ENCODE measurements around the gene GNAS. TPM values are rescaled to one million over a fixed set of nuclear protein-coding genes. Genes with fewer than 3 reads are reported as not detected.

Gene GNAS
- total RNA-seq, 6 experiments from 2014 or later, result 254 to 400 (median 287) TPM

- ATAC-seq, result peak in 2 of 4 donors; percentile 1
- H3K9me3 ChIP-seq, result no peaks in the 10 kb centered on the region
- 0% methylated on average over 1 of the region's 55 CpGs for WGBS (ENCODE audit: insufficient coverage, low coverage, low lambda C conversion rate, missing lambda C conversion rate)
- DNase-seq, result peak in 2 of 3 donors; percentile 44 to 55
- peaks cover 0 to 31% (median 14%) of the 10 kb centered on the region in 4 donors for H3K4me1 ChIP-seq
- H3K4me3 ChIP-seq, result peak overlapping the region; percentile 59 to 71 (median 62)
- no peak for TF ChIP-seq POLR2A (IDR thresholded peaks at IDR 0.05)
- no peak for TF ChIP-seq CTCF (IDR thresholded peaks at IDR 0.05)
- H3K27ac ChIP-seq, result peak overlapping the region; percentile 81 to 95 (median 91)
- H3K27me3 ChIP-seq, result no peaks in the 10 kb centered on the region
- H3K36me3 ChIP-seq, result no peaks in the 10 kb centered on the region
- intact Hi-C loops (cut with DNase I), result loop anchor here in 1 of 2 donors (10.0 kb wide), 2 partner anchors 123 to 153 kb away; partner anchors contain the start of genes PRELID3B and TUBB1
These were observed 39.2 kb downstream of the GNAS start for GRCh38 chr20:58891718-58892140.

- Histone ChIP-seq H3K36me3 (peaks cover 0 to 4% (median under 1%) of the 10 kb centered on the region in 4 donors), H3K27me3 (no peaks in the 10 kb centered on the region), H3K4me1 (peaks cover 0 to 31% (median 14%) of the 10 kb centered on the region in 4 donors), H3K27ac (peak overlapping the region; percentile 81 to 95 (median 91)), H3K4me3 (peak overlapping the region; percentile 59 to 71 (median 62)), H3K9me3 (no peaks in the 10 kb centered on the region)
- TF ChIP-seq POLR2A (IDR thresholded peaks at IDR 0.05) (no peak), CTCF (IDR thresholded peaks at IDR 0.05) (no peak)
- under 1% methylated on average over 40 of the region's 49 CpGs for WGBS (ENCODE audit: insufficient coverage, low coverage, low lambda C conversion rate, missing lambda C conversion rate)
- DNase-seq, result peak; percentile 76 to 81 (median 79)
- peak; percentile 34 to 55 (median 51) for ATAC-seq
- intact Hi-C loops (cut with DNase I), result loop anchor here in 1 of 2 donors (10.0 kb wide), 2 partner anchors 122 to 152 kb away; partner anchors contain the start of genes PRELID3B and TUBB1
These were observed 39.8 kb downstream of the GNAS start for GRCh38 chr20:58892141-58892931.

- peaks cover 0 to 31% (median 14%) of the 10 kb centered on the region in 4 donors for H3K4me1 ChIP-seq
- TF ChIP-seq POLR2A (IDR thresholded peaks at IDR 0.05) (no peak), CTCF (IDR thresholded peaks at IDR 0.05) (no peak)
- peak overlapping the region; percentile 59 to 71 (median 62) for H3K4me3 ChIP-seq
- no peaks in the 10 kb centered on the region for H3K9me3 ChIP-seq
- no peak for DNase-seq
- no peak for ATAC-seq
- 0% methylated on average over 1 of the region's 1 CpG for WGBS (ENCODE audit: insufficient coverage, low coverage, low lambda C conversion rate, missing lambda C conversion rate)
- H3K36me3 ChIP-seq, result peaks cover 0 to 7% (median 2%) of the 10 kb centered on the region in 4 donors
- intact Hi-C loops (cut with DNase I), result loop anchor here in 1 of 2 donors (10.0 kb wide), 2 partner anchors 122 to 152 kb away; partner anchors contain the start of genes PRELID3B and TUBB1
- H3K27me3 ChIP-seq, result no peaks in the 10 kb centered on the region
- H3K27ac ChIP-seq, result peak overlapping the region; percentile 81 to 95 (median 91)
These were observed 40.4 kb downstream of the GNAS start for GRCh38 chr20:58892932-58893224.

- DNase-seq (no peak), ATAC-seq (no peak)
- intact Hi-C loops (cut with DNase I), result loop anchor here in 1 of 2 donors (10.0 kb wide), 2 partner anchors 121 to 151 kb away; partner anchors contain the start of genes PRELID3B and TUBB1
- peak overlapping the region in 1 of 3 donors; percentile 71 for H3K4me3 ChIP-seq
- H3K4me1 ChIP-seq, result peaks cover 0 to 31% (median 14%) of the 10 kb centered on the region in 4 donors
- TF ChIP-seq POLR2A (IDR thresholded peaks at IDR 0.05) (no peak), CTCF (IDR thresholded peaks at IDR 0.05) (no peak)
- H3K27me3 ChIP-seq, result no peaks in the 10 kb centered on the region
- no peaks in the 10 kb centered on the region for H3K9me3 ChIP-seq
- 46% methylated on average over 5 of the region's 5 CpGs for WGBS (ENCODE audit: insufficient coverage, low coverage, low lambda C conversion rate, missing lambda C conversion rate)
- peak overlapping the region in 2 of 3 donors; percentile 81 to 95 for H3K27ac ChIP-seq
- peaks cover 0 to 8% (median 2%) of the 10 kb centered on the region in 4 donors for H3K36me3 ChIP-seq
These were observed 41.0 kb downstream of the GNAS start for GRCh38 chr20:58893355-58894120.

All from right lobe of liver (tissue), 6 donors.